GM12878 (cell line): ENCODE data around the gene LASP1. TPM values are rescaled to one million over a fixed set of nuclear protein-coding genes. Genes with fewer than 3 reads are reported as not detected.

Experiments
- CEBPB ChIP-seq, 2 experiments: fragments of 150-350 bp in 1 of 2; IDR thresholded peaks; 2 replicates each; pipeline ENCODE4 v1.6.1; 2012 to 2014; ENCODE audit warnings: low read depth in 2 of 2, low read length in 2 of 2, borderline replicate concordance in 1 of 2, inconsistent platforms in 1 of 2
- CHD1 ChIP-seq: IDR thresholded peaks from 2 replicates; pipeline ENCODE4 v1.6.1; 2012; ENCODE audit warnings: low read depth, low read length, improper control_type of control experiment
- CTCF ChIP-seq, 3 experiments: IDR thresholded peaks in 2 of 3; conservative IDR thresholded peaks in 1 of 3; 2 replicates each; pipeline ENCODE4 v1.5.1; 2011; ENCODE audit warnings: low read depth in 3 of 3, low read length in 3 of 3, mild to moderate bottlenecking in 3 of 3, control low read depth in 2 of 3, moderate library complexity in 2 of 3, inconsistent platforms in 1 of 3, mixed read lengths in 1 of 3; ENCODE audit not compliant: control insufficient read depth in 2 of 3, insufficient read depth in 1 of 3; ENCODE audit errors: extremely low read depth in 1 of 3
- E2F4 ChIP-seq: IDR thresholded peaks from 2 replicates; pipeline ENCODE4 v1.6.1; 2012; ENCODE audit warnings: low read depth, low read length, improper control_type of control experiment
- ESRRA ChIP-seq: IDR thresholded peaks from 2 replicates; pipeline ENCODE4 v1.6.1; 2012; ENCODE audit warnings: mild to moderate bottlenecking, low read length, improper control_type of control experiment
- ETV6 ChIP-seq, 2 experiments: fragments of 450-650 bp in 1 of 2; IDR thresholded peaks in 1 of 2; conservative IDR thresholded peaks in 1 of 2; 2 replicates each; pipeline ENCODE4 v1.6.1; 2014; ENCODE audit warnings: antibody characterized with exemption in 1 of 2, borderline replicate concordance in 1 of 2, low read depth in 1 of 2, mild to moderate bottlenecking in 1 of 2, moderate library complexity in 1 of 2
- EZH2 ChIP-seq: IDR thresholded peaks from 2 replicates; pipeline ENCODE4 v1.6.1; 2012; ENCODE audit warnings: low read depth, mild to moderate bottlenecking, control low read depth, inconsistent platforms, low read length, borderline replicate concordance; ENCODE audit not compliant: control insufficient read depth
- GATAD2B ChIP-seq: fragments of 450-650 bp; conservative IDR thresholded peaks from 2 replicates; pipeline ENCODE4 v1.6.1; 2017; ENCODE audit warnings: low read depth, mild to moderate bottlenecking, moderate library complexity
- HCFC1 ChIP-seq: fragments of 150-350 bp; IDR thresholded peaks from 2 replicates; pipeline ENCODE4 v1.6.1; 2014; ENCODE audit warnings: low read length
- HSF1 ChIP-seq: fragments of 150-350 bp; IDR thresholded peaks from 2 replicates; pipeline ENCODE4 v1.6.1; 2014; ENCODE audit warnings: mild to moderate bottlenecking, low read depth, low read length
- IKZF2 ChIP-seq, 2 experiments: fragments of 450-650 bp; IDR thresholded peaks; 2 replicates each; pipeline ENCODE4 v1.6.1; 2017; ENCODE audit warnings: mild to moderate bottlenecking in 2 of 2, moderate library complexity in 2 of 2
- PAX8 ChIP-seq: fragments of 450-650 bp; IDR thresholded peaks from 2 replicates; pipeline ENCODE4 v1.6.1; 2017; ENCODE audit warnings: mild to moderate bottlenecking, moderate library complexity
- POU2F2 ChIP-seq: IDR thresholded peaks from 3 replicates; pipeline ENCODE4 v1.6.1; 2011; ENCODE audit warnings: low read depth, mild to moderate bottlenecking, low read length, borderline replicate concordance
- RBBP5 ChIP-seq: fragments of 200-600 bp; sonication (generic); conservative IDR thresholded peaks from 2 replicates; pipeline ENCODE4 v1.6.1; 2016
- RCOR1 ChIP-seq: conservative IDR thresholded peaks from 2 replicates; pipeline ENCODE4 v1.6.1; 2012; ENCODE audit warnings: low read depth, low read length, improper control_type of control experiment
- SMAD1 ChIP-seq: fragments of 450-650 bp; IDR thresholded peaks from 2 replicates; pipeline ENCODE4 v1.6.1; 2018; ENCODE audit warnings: mild to moderate bottlenecking, low read depth; ENCODE audit not compliant: partially characterized antibody
- SMARCA5 ChIP-seq: fragments of 450-650 bp; IDR thresholded peaks from 2 replicates; pipeline ENCODE4 v1.6.1; 2017; ENCODE audit warnings: mild to moderate bottlenecking
- TAF1 ChIP-seq: IDR thresholded peaks from 2 replicates; pipeline ENCODE4 v1.6.1; 2011; ENCODE audit warnings: mild to moderate bottlenecking, low read depth, low read length, borderline replicate concordance
- ZBTB40 ChIP-seq: fragments of 450-650 bp; IDR thresholded peaks from 2 replicates; pipeline ENCODE4 v1.6.1; 2016; ENCODE audit warnings: mild to moderate bottlenecking, moderate library complexity, borderline replicate concordance
- ZNF207 ChIP-seq: fragments of 450-650 bp; IDR thresholded peaks from 2 replicates; pipeline ENCODE4 v1.6.1; 2014; ENCODE audit warnings: antibody characterized with exemption, mild to moderate bottlenecking, borderline replicate concordance
- ZNF274 ChIP-seq: IDR thresholded peaks from one replicate; pipeline ENCODE4 v1.8.0; 2011; ENCODE audit not compliant: insufficient read length, insufficient read depth
- polyA plus RNA-seq, 11 experiments: library from polyadenylated mRNA; depleted of rRNA in 4 of 11; unstranded in 6 of 11; stranded (reverse) in 5 of 11; fragments of >200 nt; fragmentation: Nextera tagmentation in 4 of 11; fragmentation: Illumina TruSeq in 1 of 11; extraction: Ambion mirVana in 4 of 11; extraction: Trizol in 1 of 11; gene quantifications; 1 replicate in 1 of 11; 2 replicates in 10 of 11; pipeline versions ENCODE4 v1.2.1 to v1.2.3, GENCODE V29; 2011 to 2016; ENCODE audit warnings: inconsistent platforms in 2 of 11, missing spikeins in 2 of 11, low read depth in 1 of 11
- total RNA-seq, 4 experiments: library from RNA; depleted of rRNA in 3 of 4; stranded (reverse); fragments of >200 nt in 3 of 4; fragmentation: Illumina TruSeq in 1 of 4; extraction: Trizol in 1 of 4; gene quantifications; 2 replicates each; pipeline versions ENCODE4 v1.2.1 to v1.2.3, GENCODE V29; 2013 to 2021

The LASP1 gene
- total and polyA plus RNA-seq, 10 of the 15 experiments (the other 5 are each of a cell fraction or from before 2014, with no cell fraction given) = 21.0 to 114 (median 59.3) TPM

- TF ChIP-seq RBBP5 (no peak), CHD1 (no peak), ZNF274 (no peak), EZH2 (no peak), CEBPB (IDR thresholded peaks at IDR 0.05; ENCODE audit: borderline replicate concordance in 1 of 2, low read depth in 2 of 2, low read length in 2 of 2) (no peak), HCFC1 (no peak), RCOR1 (no peak), HSF1 (no peak), ZBTB40 (0 out of 2 replicates have a peak, but pooled peaks have one; percentile 13), CTCF (IDR thresholded peaks at IDR 0.05 in 2 of 3, conservative IDR thresholded peaks at IDR 0.05 in 1 of 3; ENCODE audit: control insufficient read depth in 2 of 3, extremely low read depth in 1 of 3, insufficient read depth in 1 of 3, low read depth in 3 of 3, low read length in 3 of 3) (no peak), GATAD2B (no peak), E2F4 (no peak), ESRRA (no peak), PAX8 (no peak), SMAD1 (no peak), ZNF207 (no peak), POU2F2 (no peak), TAF1 (0 out of 2 replicates have a peak, but pooled peaks have one; percentile 32), SMARCA5 (no peak), ETV6 (conservative IDR thresholded peaks at IDR 0.05 in 1 of 2, IDR thresholded peaks at IDR 0.05 in 1 of 2; ENCODE audit: borderline replicate concordance in 1 of 2, low read depth in 1 of 2) (no peak), IKZF2 (IDR thresholded peaks at IDR 0.05) (peak; percentile 54 to 65; a peak in 3 of 4 replicates)
Measured at GRCh38 chr17:38870259-38871165, 654 bp downstream of the LASP1 start (continued).
